HG03571 (cell line): ENCODE measurements around the gene MBD6.
"Not testable (repeated sequence)": the region's sequence is repeated elsewhere in the genome, so short reads cannot be mapped to it uniquely, and the experiment has no call there.

Experiments
- ATAC-seq: cut with Tn5 transposase; IDR thresholded peaks from one replicate; pipeline ENCODE4 v1.9.1; 2021; ENCODE audit not compliant: unreplicated experiment

Gene MBD6

DNA sequence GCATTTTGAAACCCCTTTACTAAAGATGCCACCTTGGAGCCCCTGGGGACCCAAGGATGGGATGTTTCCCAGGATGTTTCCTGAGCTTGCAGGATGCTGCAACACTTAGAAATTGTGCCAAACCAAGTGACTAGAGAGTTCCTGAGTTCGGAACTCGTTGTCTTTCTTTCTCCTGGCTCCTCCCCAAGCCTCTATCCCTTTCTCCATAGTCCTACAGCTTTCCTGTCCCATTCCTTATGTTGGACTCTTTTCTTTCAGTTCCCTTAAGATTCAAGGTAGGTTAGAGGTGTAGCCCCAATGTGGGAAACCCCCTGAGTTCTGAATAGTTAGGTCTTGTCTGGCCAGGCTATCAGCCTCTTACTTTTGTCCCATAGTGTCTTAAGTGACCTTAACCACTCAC is 25.9 kb downstream of the MBD6 start:
- no peak for ATAC-seq

DNA sequence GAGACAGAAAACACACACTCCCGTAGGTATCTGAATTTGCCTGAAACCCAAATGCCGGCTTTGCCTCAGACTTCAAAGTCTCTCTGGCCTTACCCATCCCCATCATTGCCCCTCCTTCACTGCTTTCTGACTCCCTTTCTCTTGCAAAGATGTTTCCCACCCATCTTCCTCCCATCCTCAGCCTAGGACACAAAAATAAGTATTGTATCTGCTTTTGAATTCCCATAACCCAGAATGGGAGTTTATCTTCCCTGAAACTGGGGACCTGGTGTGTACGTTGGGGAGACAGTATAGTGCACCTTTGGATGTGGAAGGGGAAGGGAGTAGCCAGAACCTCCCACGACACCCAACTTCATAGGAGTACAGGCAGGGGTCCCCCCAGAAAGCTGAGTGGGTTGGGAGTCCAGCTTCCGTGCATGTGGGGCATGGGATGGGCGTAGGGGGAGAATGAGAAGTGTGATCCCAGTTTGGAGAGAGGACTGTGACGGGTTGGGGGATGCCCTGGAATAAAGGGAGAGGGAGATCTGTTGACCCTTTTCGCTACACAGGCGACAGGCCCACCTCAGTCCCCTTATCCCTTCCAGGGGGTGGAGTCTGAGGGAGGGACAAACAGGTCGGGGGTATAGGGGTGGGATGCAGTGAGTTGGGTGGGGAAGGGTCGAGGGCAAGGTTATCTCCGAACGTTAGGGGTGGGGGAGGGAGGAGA is 26.7 kb downstream of the MBD6 start:
- ATAC-seq, result no peak

DNA sequence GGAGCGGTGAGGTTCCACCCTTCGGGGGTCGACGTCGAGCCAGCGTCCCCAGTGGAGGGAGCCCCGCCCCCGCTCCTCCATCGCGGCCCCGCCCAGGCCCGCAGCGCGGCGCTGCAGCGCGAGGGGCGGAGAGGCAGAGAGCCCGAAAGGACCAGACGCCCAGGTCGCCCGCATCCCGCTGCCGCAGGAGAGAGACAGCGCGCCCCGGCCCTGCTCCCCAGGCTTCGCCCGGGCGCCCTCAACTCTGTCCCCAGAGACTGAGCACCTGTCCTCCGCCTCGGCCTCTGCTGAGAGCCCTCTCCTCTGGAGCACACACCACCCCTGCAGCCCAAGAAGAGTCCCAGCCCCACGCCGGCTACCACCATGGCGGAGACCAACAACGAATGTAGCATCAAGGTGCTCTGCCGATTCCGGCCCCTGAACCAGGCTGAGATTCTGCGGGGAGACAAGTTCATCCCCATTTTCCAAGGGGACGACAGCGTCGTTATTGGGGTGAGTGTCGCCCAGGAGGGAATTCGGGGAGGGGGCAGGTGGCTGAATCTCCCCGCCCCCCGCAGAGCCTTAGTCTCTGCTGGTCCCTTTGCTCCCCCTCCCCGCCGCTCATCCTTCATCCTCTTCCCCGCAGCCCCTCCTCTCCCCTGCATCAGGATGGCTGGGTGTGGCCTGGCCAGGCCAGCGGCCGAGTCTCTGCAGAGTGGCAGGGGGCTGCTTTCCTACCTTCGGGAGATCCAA is 27.5 kb downstream of the MBD6 start, which contains the start of gene KIF5A:
KIF5A (plus strand) TSS at position 136 of the 732 bp plus-strand sequence; CDS start at position 364, 228 bp downstream.
- ATAC-seq, result no peak

DNA sequence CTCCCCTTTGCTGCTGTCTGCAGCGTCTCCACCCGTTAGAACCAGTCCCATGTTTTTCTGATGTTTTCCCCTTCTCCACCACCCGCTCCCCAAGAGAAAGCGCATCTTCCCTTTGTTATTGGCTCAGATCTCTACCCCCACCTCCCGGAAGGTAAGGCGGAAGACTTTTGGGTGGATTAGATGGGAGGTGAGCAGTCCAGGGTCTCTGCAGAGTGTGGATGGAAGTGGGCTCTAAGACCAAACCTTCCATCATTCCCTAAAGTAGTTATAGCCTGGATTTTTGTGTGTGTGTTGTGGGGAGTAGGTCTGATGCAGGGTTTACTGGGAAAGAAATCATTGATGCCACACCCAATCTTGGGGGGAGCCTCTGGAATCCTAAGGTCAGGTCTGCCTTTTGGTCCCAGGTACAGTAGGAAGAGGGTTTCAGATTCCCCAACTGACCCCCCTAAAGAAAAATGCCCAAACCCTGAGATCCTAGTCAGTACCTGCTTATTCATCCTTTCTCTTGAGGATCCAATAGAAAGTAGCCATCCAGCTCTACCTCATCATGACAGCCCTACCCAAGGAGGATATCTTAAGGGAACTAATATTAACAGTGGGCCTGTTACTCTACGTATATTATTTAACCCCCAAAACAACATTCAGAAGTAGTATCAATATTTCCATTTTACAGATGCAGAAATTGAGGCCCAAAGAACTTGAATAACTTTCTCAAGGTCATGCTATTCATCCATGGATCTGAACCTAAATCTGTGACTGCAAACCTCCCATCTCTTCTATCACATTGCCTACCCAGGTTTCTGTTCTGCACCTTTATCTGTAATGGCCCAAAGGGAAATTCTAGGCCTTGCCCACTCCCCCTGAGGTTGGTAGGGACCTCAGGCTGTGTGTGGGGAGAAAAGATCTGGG is 28.3 kb downstream of the MBD6 start:
- no peak for ATAC-seq

DNA sequence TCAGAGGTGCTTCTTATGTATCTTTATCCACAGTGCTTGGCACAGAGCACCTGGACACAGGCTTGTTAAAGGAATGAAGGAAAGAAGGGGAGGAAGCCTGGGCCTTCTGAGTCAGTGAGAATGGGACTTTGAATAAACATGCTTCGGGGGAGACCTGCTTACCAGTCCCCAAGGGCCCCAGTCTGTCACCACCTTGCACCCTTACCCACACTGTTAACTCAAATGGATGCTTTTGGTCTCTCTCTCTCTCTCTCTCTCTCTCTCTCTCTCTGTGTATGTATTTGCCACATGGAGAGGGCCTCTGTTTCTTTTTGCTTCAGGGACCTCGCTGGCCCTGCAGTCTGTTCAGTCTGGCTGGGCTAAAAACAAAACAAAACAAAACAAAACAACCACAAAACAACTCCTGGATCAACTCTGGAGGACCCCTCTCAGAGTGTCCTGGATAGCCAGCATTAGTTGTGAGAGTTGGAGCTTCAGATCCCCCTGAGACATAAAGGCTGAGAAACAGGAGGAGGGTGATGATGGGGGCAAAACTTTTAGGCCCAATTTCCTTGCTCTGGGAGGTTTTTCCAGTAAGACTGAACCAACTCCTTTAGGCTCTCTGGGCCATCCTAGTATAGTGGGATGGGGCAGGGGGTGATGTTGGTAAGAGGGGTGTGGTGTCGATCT is 29.1 kb downstream of the MBD6 start:
- no peak for ATAC-seq

DNA sequence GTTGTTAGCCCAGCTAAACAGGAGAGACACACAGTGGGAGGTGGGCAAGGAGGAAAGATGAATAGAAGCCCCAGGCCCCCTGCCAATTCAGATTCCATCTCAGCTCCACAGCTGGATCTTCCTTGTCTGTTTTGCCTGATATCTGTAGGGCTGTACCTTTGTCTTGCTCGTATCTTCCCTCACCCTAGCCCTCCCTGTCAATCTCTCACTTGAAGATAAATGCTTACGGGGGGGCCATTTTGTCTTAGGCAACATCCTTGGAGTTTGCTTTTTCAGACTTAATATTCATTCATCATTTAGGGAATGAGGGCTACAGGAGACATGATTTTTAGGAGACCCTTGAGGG is 29.7 kb downstream of the MBD6 start:
- no peak for ATAC-seq

DNA sequence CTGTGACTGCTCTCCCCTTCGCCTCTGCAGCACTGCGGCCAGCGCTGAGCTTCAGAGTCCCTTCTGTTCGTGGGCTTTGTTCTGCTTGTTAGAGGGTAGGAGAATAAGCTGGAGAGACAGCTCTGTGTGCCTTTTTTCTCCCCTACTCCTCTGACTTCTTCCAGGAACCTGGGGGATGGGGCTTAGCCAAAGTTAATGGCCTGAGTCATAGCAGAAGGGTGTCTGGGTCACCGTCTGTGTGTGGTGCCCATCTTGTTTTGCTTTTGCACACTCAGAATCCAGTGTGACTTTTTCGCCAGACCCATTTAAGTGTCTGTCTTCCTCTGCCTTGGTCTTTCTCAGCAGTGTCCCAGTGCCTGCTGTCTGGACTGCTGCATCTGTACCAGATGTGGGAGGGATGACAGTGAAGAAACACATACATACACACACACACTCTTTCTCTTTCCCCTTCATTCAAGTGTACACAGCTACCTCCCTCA is 30.2 kb downstream of the MBD6 start:
- ATAC-seq, result no peak

DNA sequence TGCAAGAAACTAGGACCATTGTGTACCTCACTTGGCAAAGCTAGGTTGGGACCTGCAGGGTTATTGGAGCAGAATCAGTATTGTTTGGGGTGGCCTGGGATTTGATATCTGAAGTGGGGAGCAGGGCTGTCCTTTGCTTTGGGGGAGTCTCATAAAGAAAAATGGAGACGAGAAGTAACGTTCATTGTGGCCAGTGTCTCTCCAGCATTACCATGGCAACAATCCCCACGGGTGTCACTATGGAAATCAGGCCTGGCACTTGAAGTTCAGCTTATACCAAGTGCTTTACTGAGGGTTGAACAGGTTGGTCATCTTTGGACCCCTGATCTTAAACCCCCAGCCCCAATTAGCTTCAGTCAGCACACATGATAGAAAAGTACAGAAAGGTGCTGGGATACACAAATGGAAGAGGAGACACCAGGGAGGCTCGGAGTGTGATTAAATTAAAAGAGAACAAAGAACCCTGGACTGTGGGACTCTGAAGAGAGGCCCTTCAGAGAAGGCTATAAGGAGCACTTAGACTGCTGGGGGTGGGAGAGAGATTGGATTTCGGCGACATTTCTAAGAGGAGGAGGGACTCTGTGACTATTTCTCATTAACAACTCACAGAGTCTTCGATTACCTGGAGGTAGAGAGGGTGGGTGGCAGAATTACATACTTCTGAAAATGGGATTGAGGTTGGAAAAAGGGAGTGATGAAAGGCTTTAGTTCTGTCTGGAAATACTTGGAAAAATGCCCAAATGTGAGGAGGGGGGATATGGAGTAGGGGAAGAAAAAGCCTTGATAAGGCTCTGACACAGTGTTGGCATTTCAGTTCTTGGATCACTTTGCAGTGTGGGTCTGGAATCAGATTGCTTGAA is 30.9 kb downstream of the MBD6 start:
- ATAC-seq, result no peak

DNA sequence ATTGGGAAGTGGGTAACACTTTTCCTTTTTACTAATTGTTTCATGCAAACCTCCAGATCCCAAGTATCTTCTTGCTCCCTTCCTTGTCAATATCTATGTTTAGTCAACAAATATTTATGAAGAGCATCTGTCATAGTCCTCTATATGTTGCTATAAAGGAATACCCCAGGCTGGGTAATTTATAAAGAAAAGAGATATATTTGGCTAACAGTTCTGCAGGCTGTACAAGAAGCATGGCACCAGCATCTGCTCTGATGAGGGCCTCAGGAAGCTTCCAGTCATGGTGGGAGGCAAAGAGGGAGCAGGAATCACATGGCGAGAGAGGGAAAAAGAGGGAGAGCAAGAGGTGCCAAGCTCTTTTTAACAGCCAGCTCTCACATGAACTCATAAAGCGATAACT is 31.8 kb downstream of the MBD6 start:
- no peak for ATAC-seq

DNA sequence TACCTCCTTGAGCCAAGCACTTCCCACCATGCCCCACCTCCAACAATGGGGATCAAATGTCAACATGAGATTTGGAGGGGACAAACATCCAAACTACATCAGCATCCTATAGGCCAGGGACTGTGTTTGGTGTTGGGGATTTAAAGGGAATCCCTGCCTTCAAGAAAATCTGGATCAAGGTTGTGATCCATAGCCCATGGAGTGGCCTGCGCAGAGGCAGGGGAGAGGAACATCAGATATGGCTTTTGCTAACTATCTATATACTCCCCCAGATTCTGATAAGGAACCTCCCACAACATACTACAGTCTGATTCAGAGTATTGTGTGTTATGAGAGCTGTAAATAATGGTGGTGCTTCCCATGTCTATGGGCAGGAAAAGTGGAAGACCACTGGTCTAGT is 32.3 kb downstream of the MBD6 start:
- no peak for ATAC-seq

DNA sequence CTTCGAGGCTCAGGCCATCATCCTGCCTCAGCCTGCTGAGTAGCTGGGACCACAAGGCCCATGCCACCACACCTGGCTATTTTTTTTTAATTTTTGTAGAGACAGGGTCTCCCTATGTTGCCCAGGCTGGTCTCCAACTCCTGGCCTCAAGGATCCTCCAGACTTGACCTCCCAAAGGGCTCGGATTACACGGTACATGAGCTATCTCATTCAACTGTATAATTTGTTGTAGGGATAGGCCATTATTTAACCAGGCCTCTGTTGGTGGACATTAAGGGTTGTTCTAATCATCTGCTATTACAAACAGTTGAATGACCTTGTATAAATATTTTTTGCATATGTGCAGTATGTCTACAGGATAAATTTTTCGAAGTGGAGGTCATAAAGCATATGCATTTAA is 36.2 kb downstream of the MBD6 start:
- ATAC-seq, result no peak

DNA sequence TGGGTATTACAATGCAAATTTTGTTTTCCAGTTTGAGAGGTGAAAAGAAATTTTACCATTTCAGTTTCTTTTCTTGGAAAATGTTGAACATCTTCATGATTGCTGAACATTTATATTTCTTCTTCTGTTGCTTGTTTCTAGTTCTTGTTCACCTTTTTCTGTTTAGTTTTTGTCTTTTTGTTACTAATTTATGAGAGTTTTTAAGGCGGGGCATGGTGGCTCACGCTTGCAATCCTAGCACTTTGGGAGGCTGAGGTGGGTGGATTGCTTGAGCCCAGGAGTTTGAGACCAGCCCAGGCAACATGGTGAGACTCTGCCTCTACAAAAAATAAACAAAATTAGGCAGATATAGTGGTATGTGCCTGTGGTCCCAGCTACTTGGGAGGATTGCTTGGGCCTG is 37.9 kb downstream of the MBD6 start:
- ATAC-seq, result no peak

DNA sequence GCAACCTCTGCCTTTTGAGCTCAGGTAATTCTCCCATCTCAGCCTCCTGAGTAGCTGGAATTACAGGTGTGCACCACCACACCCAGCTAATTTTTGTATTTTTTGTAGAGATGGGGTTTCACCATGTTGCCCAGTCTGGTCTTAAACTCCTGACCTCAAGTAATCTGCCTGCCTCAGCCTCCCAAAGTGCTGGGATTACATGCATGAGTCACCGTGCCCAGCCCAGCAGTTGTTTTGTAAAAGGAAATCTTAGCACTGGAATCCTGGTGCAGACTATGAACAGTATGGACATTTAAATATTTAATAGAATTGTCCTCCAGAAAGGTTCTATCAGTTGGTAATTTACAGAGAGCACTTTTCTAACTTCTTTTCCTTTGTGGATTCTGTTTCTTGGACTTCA is 38.5 kb downstream of the MBD6 start:
- not testable (repeated sequence) for ATAC-seq

DNA sequence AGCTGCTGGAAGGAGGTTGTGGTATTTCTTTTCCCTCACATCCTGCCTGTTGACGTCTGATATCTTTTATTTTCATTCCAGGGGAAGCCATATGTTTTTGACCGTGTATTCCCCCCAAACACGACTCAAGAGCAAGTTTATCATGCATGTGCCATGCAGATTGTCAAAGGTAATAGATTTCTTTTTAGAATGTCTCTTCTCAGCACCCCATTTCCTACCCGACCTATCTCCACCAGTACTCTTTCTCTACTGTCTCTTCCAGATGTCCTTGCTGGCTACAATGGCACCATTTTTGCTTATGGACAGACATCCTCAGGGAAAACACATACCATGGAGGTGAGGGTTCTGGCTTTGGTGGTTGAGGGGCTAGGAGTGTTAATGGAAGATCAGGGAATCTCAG is 40.7 kb downstream of the MBD6 start:
- no peak for ATAC-seq

DNA sequence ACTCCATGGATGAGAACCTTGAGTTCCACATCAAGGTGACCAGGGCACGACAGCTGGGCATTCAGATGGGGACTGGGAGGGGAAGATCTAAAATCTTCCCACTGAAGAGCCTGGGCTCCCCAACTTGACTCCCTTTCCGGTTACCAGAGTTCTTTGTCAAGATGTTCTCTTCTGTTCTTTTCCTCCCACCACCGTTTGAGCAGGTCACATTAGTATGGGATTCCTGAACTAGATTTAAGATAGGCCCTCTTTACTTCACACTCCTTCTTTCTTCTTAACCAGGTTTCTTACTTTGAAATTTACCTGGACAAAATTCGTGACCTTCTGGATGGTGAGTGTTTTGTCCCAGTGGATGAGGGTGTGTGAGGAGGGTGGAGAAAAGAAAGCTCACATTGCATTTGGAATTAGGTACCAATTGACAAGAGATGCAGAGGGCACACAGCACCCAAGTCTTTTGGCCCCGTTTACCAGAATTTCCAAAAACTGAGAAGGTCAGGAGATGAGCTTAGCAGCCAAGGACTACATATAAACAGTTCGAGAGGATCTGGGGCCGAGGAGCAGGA is 41.6 kb downstream of the MBD6 start:
- ATAC-seq, result no peak

DNA sequence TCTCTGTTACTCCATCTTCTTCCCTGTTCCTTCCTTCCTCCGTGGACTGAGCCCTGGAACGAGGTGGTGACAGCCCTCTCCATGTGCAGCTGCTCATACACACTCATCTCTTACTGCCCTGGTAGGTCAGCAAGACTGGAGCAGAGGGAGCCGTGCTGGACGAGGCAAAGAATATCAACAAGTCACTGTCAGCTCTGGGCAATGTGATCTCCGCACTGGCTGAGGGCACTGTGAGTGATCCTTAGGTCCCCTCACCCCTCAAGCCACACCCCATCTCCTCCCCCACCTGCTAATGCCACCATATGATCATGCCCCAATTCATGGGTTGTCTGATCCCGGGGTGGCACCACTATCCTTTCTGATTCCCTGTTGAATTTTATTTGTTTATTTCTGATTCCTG is 46.2 kb downstream of the MBD6 start:
- ATAC-seq, result no peak

DNA sequence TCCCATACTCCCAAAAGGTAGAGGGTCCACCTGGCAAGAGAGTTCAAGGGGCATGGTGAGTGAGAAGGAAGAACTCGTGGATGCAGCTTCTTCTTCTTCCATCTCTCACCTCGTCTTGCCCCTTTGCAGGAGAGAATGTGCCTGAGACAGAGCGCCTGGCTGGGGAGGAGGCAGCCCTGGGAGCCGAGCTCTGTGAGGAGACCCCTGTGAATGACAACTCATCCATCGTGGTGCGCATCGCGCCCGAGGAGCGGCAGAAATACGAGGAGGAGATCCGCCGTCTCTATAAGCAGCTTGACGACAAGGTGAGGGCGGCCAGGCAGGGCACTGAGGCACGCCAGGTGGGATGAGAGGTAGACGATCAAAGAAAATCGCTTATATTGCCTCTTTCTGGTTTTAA is 47.2 kb downstream of the MBD6 start:
- no peak for ATAC-seq

DNA sequence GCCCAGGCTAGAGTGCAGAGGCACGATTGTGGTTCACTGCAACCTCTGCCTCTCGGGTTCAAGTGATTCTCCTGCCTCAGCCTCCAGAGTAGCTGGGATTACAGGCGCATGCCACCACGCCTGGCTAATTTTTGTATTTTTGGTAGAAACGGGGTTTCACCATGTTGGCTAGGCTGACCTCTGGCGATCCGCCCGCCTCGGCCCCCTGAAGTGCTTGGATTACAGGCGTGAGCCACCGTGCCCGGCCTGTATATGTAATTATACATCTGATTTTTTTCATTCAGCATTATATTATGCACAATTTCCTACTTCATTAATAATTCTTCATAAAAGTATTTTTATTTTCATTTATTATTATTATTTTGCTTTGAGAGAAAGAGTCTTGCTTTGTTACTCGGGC is 47.8 kb downstream of the MBD6 start:
- ATAC-seq, result not testable (repeated sequence)

DNA sequence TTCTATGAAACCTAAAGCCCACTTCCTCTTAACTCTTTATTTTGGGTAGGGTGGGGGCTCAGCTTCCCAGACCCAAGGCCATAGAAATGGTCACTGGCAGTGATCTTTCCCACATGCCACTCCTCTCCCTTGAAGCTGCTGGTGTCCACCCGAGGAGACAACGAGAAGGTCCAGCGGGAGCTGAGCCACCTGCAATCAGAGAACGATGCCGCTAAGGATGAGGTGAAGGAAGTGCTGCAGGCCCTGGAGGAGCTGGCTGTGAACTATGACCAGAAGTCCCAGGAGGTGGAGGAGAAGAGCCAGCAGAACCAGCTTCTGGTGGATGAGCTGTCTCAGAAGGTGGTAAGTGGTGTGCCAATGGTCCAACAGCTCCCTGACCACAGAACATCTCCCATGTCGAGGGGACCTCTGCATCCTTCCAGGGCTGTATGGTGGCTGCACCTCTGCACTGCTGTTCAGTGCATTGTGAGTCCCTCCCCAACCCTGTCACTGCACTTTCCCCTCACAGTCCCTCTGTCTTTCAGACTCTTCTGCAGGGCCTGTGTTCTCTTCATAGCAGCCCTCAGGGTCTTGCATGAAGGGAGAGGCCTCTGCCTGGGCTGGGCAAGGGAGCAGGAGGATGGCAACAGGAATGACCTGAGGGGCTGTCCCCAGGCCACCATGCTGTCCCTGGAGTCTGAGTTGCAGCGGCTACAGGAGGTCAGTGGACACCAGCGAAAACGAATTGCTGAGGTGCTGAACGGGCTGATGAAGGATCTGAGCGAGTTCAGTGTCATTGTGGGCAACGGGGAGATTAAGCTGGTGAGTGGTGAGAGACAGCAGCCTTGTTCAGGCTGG is 49.5 kb downstream of the MBD6 start:
- no peak for ATAC-seq
